HG02763 (cell line): ENCODE results near the gene THAP3.

Source experiments
- ATAC-seq: cut with Tn5 transposase; IDR thresholded peaks from one replicate; pipeline ENCODE4 v1.9.1; 2021; ENCODE audit warnings: mild to moderate bottlenecking, moderate library complexity; ENCODE audit not compliant: unreplicated experiment

THAP3 gene

GRCh38 chr1:6603915-6604558 lies 20.6 kb upstream of the THAP3 start:
- ATAC-seq, result no peak

GRCh38 chr1:6612641-6613360 lies 11.9 kb upstream of the THAP3 start:
- ATAC-seq, result peak; percentile 24

DNA sequence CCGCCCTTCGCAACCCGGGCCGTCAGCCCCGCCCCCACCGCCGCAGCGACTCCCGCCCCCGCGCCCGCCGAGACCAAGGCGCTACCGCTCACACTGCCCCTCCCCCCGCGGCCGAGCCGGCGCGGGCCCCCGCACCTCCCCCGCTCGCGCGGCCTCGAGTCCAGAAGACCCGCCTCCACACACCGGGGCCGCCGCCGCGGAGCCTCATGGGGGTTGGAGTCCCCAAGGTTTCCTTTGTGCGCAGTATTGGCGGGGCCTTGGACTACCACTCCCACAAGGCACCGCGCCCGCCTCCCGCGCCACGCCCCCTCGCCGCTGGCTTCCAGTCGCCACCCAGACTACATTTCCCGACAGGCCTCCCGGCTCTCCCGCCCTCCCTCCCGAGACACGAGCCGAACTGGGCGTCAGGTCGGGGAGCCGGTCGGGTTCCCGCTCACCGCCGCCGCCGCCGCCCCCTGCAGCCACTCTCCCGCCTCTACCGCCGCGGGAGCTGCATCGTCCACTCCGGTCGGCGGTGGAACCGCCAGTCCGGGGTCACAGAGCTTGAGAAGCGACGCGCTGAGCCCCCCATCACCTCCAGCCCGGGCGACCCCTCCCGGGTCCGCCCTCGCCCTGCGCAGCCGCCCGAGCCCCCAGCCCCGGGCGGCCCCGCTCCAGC lies 11.2 kb upstream of the THAP3 start, which contains the start of gene PHF13:
PHF13 (plus strand) TSS at position 371 of the 658 bp plus-strand sequence. CDS start 336 bp downstream, outside the sequence.
- ATAC-seq, result peak; percentile 92

DNA sequence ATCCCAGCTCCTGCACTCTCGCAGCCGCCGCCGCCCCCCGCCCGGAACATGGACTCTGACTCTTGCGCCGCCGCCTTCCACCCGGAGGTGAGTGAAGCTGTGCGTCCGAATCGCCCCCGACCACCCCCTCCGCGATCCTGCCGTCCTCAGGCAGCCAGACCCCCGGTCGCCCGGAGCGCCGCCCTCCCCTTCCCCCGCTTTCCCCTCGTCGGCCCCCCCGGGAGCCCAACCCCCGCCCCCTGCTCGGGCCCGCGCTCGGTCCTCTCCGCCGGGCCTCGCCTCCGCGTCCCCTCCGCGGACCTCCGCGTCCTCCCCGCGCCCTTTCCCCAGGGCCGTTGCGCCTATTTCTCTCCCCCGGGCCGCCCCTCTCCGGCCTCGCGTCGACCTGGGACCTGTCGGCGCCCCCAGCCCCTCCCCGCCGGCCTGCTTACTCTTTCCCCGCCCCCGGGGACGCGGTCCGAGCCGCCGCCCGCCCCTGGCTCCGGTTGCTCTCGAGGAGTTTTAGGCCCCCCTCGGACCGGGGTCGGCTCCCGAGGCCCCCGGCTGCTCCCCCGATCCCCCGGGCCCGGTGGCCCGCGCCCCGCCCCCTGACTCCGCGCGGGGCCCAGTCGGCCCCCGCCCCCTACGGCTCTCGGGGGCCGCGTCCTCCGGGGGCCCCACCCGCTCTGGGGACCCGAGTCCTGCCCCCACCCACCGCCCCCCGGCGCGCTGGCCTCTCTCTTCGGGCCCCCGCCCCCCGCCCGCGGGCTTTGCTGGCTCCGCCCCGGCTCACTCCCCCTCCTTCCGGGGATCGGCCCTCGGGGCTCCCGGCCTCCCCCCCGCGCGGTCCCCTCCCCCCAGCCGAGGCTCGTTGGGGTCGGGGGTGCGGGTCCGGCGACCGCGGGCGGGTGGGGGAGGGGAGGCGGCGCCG lies 10.4 kb upstream of the THAP3 start:
- ATAC-seq, result no peak

DNA sequence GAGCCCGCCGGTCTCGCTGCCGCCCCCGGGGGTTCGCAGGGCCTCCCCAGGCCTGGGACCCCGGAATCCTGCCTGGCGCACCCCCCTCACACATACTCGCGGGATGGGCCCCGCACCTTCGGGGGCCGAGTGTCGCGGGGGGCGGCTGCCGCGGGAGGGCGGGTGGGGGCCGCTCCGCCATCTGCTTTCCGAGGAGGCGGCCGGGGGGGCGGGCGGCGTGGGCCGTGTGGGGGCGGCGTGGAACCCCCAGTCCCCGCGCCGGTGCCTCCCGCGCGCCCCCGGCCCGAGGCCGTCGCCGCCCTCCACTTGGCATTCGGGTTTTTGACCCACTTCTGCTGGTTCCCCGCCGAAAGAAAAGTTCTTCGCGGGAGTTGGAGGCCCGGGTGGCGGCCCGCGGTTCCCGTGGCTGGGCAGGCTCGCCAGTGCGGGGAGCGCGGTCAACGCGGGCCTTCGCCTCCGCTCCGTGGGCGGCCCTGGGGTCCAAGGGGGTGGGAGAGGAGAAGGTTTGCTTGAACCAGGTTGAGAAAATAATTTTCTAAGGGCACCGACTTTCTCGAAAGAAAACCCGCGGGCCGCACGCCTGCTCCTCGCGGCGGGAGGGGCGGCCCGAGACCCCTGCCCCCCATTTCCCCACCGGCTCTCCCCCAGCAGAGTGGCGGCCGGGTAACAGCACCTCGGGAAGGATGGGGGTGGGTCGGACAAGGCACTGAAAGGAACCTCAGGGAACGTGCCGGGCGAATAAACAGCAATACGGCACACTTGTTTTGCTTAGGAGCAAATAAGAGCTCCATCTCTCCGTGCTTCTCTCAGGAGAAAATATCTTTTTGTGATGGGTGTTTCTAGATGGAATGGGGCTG lies 9.5 kb upstream of the THAP3 start:
- no peak for ATAC-seq

DNA sequence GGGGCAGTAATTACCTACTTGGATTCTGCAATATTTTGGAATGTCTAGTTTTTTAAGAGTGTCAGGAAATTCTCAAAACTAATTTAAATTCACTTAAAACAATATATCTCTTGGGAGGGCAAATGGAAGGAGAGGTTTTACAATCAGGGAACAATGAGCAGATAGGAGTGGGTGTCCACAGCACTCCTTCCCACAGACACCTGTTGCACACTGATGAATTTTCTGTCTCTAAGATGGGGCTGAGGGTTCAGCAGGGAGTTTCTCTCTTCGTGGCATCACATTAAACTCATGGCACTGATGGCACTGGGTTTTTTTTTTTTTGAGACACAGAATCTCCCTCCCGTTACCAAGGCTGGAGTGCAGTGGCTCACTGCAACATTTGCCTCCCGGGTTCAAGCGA lies 5.6 kb upstream of the THAP3 start:
- no peak for ATAC-seq

- ATAC-seq, result no peak
Observed at GRCh38 chr1:6621429-6622391, 3.0 kb upstream of the THAP3 start.

- ATAC-seq, result no peak
Observed at GRCh38 chr1:6622396-6623152, 2.1 kb upstream of the THAP3 start.

DNA sequence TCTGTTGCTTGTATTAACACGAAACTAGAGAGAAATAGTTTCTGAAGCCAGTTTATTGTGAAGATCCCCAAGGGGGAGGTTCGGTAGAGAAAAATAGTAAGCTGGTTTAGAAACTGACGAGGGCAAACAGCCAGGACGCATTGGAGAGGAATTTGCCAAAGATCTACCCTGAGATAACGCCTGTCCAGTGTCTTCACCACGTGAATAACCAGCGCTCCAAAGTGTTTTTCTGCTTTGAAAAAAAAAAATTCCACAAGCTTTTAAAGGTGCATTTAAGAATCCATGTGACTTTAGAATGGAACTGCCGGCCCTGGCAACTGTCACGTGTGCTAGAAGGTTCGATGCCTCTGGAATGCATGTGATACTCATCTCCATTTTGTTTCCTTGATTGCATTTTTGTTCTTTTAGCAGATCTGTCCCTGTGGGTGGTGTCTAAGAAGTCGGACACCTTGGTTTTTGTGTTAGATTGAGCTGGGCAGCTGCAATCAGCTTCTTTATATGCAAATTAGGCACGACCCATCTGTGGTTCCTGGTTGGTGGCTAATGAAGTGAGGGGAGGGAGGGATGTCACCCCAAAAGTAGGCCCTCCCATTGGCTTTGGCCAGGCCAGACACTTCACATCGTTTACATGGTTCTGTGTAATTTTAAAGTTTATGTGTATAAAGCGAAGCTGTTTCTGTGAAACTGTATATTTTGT lies 1.3 kb upstream of the THAP3 start:
- ATAC-seq, result no peak

DNA sequence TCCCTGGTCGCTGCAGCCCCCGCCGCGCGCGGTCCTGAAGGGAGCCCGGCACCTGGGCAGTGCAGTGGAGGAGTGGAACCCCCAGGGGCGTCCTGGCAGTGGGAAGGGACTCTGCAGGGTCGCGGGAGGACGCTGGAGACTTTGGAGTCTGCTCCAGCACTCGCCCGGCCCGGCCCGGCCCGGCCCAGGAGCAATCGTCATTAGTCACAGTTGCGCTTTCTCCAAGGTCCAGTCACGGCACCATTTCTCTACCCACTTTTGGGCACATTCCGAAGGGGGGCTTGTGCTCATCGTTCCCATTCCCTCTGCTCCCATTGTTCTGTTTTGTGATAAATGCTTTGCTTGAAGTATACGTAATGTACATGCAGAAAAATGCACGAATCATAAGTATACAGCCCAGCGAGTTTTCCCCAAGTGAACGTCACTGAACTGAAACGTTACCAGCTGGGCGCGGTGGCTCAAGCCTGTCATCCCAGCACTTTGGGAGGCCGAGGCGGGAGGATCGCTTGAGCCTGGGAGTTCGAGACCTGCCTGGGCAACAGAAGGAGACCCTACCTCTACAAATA lies 999 bp downstream of the THAP3 start:
- ATAC-seq, result no peak

DNA sequence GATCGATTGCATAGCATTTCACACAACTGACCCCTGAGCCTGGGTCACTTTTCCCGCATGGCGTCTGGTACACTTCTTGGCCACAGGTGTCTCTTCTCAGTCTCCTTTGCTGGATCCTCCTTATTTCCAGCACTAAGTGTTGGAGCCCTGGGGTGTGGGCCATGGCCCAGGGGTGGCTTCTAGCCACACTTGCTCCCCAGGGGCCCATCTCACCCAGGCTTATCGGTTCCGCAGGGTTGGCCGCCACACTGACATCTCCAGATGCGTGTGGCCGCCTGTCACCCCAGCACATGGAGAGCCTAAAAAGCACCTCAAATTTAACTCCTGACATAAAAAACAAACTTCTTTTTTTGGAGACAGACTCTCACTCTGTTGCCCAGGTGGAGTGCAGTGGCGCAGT lies 2.4 kb downstream of the THAP3 start:
- no peak for ATAC-seq

- no peak for ATAC-seq
Observed at GRCh38 chr1:6627841-6628545, 3.3 kb downstream of the THAP3 start.

GRCh38 chr1:6628971-6629479 lies 4.4 kb downstream of the THAP3 start:
- ATAC-seq, result no peak

GRCh38 chr1:6630027-6630426 lies 5.4 kb downstream of the THAP3 start:
- ATAC-seq, result no peak

GRCh38 chr1:6631058-6631457 lies 6.4 kb downstream of the THAP3 start:
- ATAC-seq, result no peak
